HG03066 (cell line): ENCODE data around the gene STK25.

Experiments
- ATAC-seq: cut with Tn5 transposase; IDR thresholded peaks from one replicate; pipeline ENCODE4 v1.9.1; 2021; ENCODE audit warnings: low read depth; ENCODE audit not compliant: unreplicated experiment

Gene STK25

GRCh38 chr2:241496003-241496707, 12.2 kb downstream of the STK25 start:
- no peak for ATAC-seq

- no peak for ATAC-seq
Measured at GRCh38 chr2:241495172-241496002, 13.0 kb downstream of the STK25 start.

- no peak for ATAC-seq
Measured at GRCh38 chr2:241494311-241494908, 14.0 kb downstream of the STK25 start.

GRCh38 chr2:241493092-241493491, 15.3 kb downstream of the STK25 start:
- no peak for ATAC-seq

- no peak for ATAC-seq
Measured at GRCh38 chr2:241492174-241492565, 16.2 kb downstream of the STK25 start.

- ATAC-seq, result no peak
Measured at GRCh38 chr2:241491549-241492173, 16.7 kb downstream of the STK25 start.

- ATAC-seq, result no peak
Measured at GRCh38 chr2:241490825-241491506, 17.4 kb downstream of the STK25 start.

GRCh38 chr2:241489733-241490680, 18.4 kb downstream of the STK25 start:
- ATAC-seq, result no peak

GRCh38 chr2:241489088-241489487, 19.3 kb downstream of the STK25 start:
- ATAC-seq, result no peak

- no peak for ATAC-seq
Measured at GRCh38 chr2:241485172-241485911, 23.0 kb downstream of the STK25 start.

GRCh38 chr2:241483305-241483704, 25.1 kb downstream of the STK25 start:
- ATAC-seq, result no peak

GRCh38 chr2:241482126-241482955, 26.0 kb downstream of the STK25 start:
- no peak for ATAC-seq

GRCh38 chr2:241481687-241482086, 26.7 kb downstream of the STK25 start:
- ATAC-seq, result no peak

- ATAC-seq, result no peak
Measured at GRCh38 chr2:241479026-241479898, 29.1 kb downstream of the STK25 start.

GRCh38 chr2:241478166-241478565, 30.2 kb downstream of the STK25 start:
- ATAC-seq, result no peak

- ATAC-seq, result no peak
Measured at GRCh38 chr2:241475267-241475666, 33.1 kb downstream of the STK25 start.

GRCh38 chr2:241473399-241473798, 35.0 kb downstream of the STK25 start:
- ATAC-seq, result no peak
